ENCODE measurements around the gene PLA2G12A. TPM values are rescaled to one million over a fixed set of nuclear protein-coding genes. Genes with fewer than 3 reads are reported as not detected.

Gene PLA2G12A
- 10 to 100 TPM; 17.9 to 21.6 TPM for total RNA-seq

DNA sequence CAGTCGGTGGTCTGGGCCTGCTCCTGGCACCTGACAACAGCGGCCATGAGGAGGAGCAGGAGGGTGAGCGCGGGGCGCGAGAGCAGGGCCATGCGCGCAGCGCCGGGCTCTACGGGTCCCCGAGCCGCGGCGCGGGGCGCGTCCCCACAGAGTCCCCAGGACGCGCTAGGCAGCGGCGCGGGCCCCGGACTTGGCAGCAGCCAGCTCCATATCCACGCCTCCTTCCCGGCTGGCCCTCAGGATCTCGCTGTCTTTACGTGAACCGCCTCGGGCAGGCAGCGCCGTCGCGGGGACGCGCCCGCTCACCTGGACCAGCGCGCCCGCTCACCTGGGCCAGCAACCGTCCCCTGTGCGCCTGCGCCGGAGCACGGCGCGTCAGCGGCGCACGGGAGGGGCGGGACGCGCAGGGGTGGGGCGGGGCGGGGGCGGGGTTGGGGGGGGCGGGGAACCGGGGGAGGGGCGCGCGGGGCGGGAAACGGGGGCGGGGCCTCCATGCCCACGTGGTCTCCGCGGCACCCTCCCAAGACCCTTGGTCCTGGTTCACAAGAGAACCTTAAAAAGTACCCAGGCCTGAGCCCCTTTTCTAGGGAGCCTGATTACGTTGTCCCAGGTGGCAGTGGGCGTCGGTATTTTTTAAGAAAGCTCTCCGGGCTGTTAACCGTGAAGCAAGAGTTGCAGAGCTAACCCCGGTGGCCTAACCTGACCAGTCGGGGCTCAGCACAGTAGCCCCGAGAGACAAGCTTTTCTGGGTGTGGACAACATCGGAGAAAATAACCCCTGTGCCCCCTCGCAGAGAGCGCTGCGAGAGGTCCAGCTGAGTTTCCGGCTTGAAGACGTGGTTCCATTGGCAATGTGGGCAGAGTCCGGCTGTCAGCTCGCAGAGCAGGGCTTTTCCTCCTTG lies at the start of gene PLA2G12A:
Gene PLA2G12A (minus strand): TSS at position 353 of the 901 bp plus-strand sequence. CDS start 261 bp downstream, at position 92.
- ChIA-PET CTCF (interaction anchor here (1.3 to 2.0 kb wide), 2 partner anchors 96 to 296 kb away, joined by 3 to 5 read pairs; partner anchors contain the start of gene SEC24B), POLR2A (interaction anchor here (1.0 to 2.3 kb wide), 2 partner anchors 170 to 297 kb away, joined by 4 to 16 read pairs; partner anchors contain the start of gene MCUB)
- Mint-ChIP-seq H3K36me3 (peaks cover 1% of the 10 kb centered on the region), H3K27me3 (no peaks in the 10 kb centered on the region), H3K9me3 (no peaks in the 10 kb centered on the region), H3K4me1 (ENCODE audit: low read depth) (peaks cover 9% of the 10 kb centered on the region), H3K27ac (peak within 1 kb of the TSS; percentile 55), H3K4me3 (peak within 1 kb of the TSS; percentile 82)
- intact Hi-C loops (cut with micrococcal nuclease): loop anchor here (1.0 kb wide), 3 partner anchors 27 to 169 kb away; partner anchors contain the start of genes CASP6 and GAR1
- DNase-seq: peak; percentile 79

DNA sequence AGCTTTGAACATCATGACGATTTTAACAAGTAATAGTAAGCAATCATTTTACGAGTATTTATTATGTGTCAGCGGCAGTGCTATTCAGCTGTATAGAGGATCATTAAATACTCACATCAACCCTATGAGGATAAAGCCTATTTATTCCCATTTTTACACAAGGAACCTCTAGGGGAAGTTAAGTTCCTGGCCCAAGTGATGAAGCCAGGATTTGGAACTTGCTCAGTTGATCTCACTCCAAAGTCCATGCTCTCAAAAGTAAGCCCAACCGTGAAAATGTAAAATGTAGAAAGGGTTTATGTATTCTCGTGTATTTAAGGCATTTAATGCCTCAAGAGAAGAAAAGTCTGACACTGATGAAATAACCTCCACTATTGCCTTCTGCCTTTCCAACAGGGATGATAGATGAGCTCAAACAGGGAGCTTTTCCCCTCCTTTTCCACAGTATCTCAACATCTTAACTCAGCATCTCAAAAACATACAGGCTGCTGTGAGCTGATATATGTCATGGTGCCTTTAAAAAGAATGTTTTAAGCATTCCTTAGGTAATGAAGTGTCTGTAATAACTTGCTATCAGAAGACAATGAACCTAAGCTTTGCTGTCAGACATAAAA lies 35.0 kb upstream of the PLA2G12A start:
- H3K9me3 Mint-ChIP-seq: no peaks in the 10 kb centered on the region
- no peak for DNase-seq
- no peak overlapping the region for H3K4me3 Mint-ChIP-seq
- peaks cover 8% of the 10 kb centered on the region for H3K27me3 Mint-ChIP-seq
- H3K27ac Mint-ChIP-seq: no peak overlapping the region
- H3K4me1 Mint-ChIP-seq (ENCODE audit: low read depth): peaks cover 11% of the 10 kb centered on the region
- POLR2A ChIA-PET: interaction anchor here (0.6 kb wide), 1 partner anchor 1101 kb away, joined by 3 read pairs; no protein-coding TSS in a partner anchor
- CTCF ChIA-PET: no interaction called here
- intact Hi-C loops (cut with micrococcal nuclease): no loop called here
- H3K36me3 Mint-ChIP-seq: no peaks in the 10 kb centered on the region

DNA sequence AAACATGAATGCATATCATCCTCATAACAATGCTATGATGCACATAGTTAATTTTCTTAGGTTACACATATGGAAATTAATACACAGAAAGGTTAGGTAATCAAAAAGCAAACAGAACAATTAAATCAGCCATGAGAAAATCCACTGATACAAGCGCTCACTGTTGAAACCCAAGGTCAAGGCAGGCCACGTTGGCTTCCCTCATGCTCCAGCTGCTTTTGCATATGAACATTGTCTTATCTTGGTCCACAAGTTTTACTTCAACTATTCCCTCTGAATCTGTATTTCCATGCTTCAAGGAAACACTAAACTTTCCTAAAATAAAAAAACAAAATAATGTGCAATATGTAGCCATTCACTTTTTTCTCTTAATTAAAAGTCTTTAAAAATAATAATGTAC lies 34.5 kb upstream of the PLA2G12A start:
- no peak overlapping the region for H3K27ac Mint-ChIP-seq
- ChIA-PET POLR2A (interaction anchor here (0.6 kb wide), 1 partner anchor 1100 kb away, joined by 3 read pairs; no protein-coding TSS in a partner anchor), CTCF (interaction anchor here (0.5 kb wide), 1 partner anchor 285 kb away, joined by 4 read pairs; no protein-coding TSS in a partner anchor)
- H3K9me3 Mint-ChIP-seq: no peaks in the 10 kb centered on the region
- intact Hi-C loops (cut with micrococcal nuclease): no loop called here
- peaks cover 11% of the 10 kb centered on the region for H3K4me1 Mint-ChIP-seq (ENCODE audit: low read depth)
- H3K36me3 Mint-ChIP-seq: no peaks in the 10 kb centered on the region
- no peak overlapping the region for H3K4me3 Mint-ChIP-seq
- no peak for DNase-seq
- H3K27me3 Mint-ChIP-seq: peaks cover 8% of the 10 kb centered on the region

DNA sequence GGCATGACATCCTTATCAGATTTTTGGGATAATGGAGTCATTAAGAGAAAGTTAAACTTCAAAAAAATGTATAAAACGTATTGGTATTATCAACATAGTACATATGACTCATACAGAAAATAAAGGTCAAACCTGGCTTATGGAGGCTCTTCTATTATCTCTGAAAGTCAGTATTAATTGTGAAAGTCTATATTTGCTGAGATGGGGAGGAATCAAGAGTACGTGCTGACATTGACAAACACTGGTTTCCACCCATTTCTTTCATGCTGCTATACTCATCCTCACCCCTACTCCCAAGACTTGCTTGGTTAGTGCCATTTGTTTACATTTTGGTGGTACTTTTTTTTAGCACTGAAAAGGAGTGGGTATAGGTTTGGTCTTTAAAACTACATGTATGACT lies 30.8 kb upstream of the PLA2G12A start:
- ChIA-PET CTCF (no interaction called here), POLR2A (no interaction called here)
- no peaks in the 10 kb centered on the region for H3K36me3 Mint-ChIP-seq
- H3K27ac Mint-ChIP-seq: no peak overlapping the region
- peaks cover 11% of the 10 kb centered on the region for H3K4me1 Mint-ChIP-seq (ENCODE audit: low read depth)
- DNase-seq: no peak
- intact Hi-C loops (cut with micrococcal nuclease): loop anchor here (2.0 kb wide), 1 partner anchor 58 kb away; the partner anchor contains the start of gene CASP6
- peaks cover 4% of the 10 kb centered on the region for H3K27me3 Mint-ChIP-seq
- H3K4me3 Mint-ChIP-seq: no peak overlapping the region
- H3K9me3 Mint-ChIP-seq: no peaks in the 10 kb centered on the region

DNA sequence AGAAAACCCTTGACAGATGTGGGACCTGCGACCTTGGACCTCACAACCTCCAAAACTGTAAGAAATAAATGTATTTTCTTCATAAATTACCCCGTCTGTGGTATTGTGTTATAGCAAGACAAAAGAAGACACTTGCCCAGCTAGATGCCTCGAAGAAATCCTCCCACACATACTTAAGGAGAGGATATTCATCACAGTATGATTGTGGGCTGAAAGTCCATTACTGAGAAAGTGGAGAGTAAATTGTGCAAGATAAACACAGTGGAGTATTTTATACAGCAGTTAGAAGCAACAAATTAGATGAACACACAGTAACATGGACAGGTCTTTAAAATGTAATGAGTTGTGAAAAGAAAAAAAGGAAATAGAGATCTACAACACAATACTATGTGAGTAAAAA lies 25.8 kb upstream of the PLA2G12A start:
- no peaks in the 10 kb centered on the region for H3K9me3 Mint-ChIP-seq
- no peak overlapping the region for H3K27ac Mint-ChIP-seq
- intact Hi-C loops (cut with micrococcal nuclease): no loop called here
- no peaks in the 10 kb centered on the region for H3K36me3 Mint-ChIP-seq
- H3K4me1 Mint-ChIP-seq (ENCODE audit: low read depth): peaks cover 4% of the 10 kb centered on the region
- no peak for DNase-seq
- POLR2A ChIA-PET: no interaction called here
- CTCF ChIA-PET: no interaction called here
- H3K27me3 Mint-ChIP-seq: peaks cover 2% of the 10 kb centered on the region
- H3K4me3 Mint-ChIP-seq: no peak overlapping the region

DNA sequence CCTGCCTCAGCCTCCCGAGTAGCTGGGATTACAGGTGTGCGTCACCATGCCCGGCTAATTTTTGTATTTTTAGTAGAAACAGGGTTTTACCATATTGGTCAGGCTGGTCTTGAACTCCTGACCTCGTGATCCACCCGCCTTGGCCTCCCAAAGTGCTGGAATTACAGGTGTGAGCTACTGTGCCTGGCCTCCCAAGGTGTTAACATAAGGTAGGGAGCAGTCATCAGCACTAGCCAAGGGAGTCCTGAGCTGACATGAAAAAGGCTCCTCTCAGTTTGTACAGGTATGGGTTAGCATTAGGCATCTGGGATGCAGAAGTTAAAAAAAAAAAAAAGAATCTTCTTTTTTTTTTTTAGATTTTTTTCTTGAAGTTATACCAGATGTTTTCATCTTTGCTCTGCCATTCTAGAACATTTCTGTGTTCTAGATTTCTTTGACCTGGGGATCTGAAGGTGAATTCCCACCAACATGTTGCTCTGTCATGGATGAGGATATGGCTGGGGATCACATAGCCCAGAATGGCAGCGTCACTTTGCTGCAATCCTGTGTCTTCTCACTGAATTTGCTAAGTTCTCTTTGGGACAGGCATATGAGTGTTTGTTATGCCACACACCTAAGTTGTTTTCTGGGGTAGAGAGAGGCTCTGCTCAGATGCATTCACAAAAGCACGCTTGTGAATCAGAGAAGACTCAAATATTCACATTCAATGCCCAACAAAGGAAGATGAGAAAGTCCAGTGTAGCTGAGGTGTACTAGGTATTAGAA lies 24.4 kb upstream of the PLA2G12A start:
- ChIA-PET POLR2A (no interaction called here), CTCF (no interaction called here)
- DNase-seq: no peak
- H3K4me3 Mint-ChIP-seq: no peak overlapping the region
- H3K36me3 Mint-ChIP-seq: no peaks in the 10 kb centered on the region
- H3K27me3 Mint-ChIP-seq: peaks cover 2% of the 10 kb centered on the region
- no peaks in the 10 kb centered on the region for H3K4me1 Mint-ChIP-seq (ENCODE audit: low read depth)
- H3K27ac Mint-ChIP-seq: no peak overlapping the region
- no peaks in the 10 kb centered on the region for H3K9me3 Mint-ChIP-seq
- intact Hi-C loops (cut with micrococcal nuclease): no loop called here

DNA sequence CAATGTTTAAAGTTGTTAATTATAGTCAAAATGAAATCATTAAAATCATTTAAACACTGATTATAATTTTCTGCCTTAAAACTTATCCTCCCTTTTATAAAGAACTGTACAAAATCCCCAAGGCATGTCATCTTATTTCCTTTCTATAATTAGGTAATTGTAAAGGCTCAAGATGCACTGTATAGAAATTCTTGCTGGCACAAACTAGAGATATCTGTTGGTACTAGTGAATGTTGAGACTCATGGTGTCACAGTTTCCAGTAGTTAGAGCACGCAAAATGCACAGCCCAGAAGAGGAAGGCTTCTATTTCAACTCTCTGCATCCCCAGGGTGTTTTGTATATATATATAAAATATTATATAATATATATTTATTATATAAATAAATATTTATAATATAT lies 22.7 kb upstream of the PLA2G12A start:
- Mint-ChIP-seq H3K27me3 (peaks cover 2% of the 10 kb centered on the region), H3K4me3 (no peak overlapping the region), H3K4me1 (ENCODE audit: low read depth) (no peaks in the 10 kb centered on the region), H3K9me3 (no peaks in the 10 kb centered on the region), H3K27ac (no peak overlapping the region), H3K36me3 (no peaks in the 10 kb centered on the region)
- no peak for DNase-seq
- ChIA-PET CTCF (interaction anchor here (0.6 to 1.6 kb wide), 2 partner anchors 41 to 320 kb away, joined by 4 to 6 read pairs; no protein-coding TSS in a partner anchor), POLR2A (no interaction called here)
- intact Hi-C loops (cut with micrococcal nuclease): no loop called here

DNA sequence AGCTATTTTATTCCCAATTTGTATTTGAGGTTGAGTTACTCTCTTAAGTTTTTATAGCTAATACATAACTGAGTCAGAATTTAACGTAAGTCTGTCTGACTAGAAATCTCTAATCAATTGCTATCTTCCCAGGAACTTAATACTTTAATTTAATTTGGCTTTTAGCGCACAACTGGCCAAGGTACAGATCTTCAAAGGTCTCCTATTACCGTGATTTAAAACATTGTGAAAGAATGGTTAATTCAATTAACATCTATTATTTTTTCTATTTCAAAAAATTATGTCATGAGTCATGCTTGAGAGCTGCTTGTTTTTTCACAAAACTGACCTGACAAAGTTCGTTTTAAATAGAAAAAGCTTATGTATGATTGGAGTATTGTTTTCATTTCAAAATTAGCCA lies 22.0 kb upstream of the PLA2G12A start:
- peaks cover 2% of the 10 kb centered on the region for H3K27me3 Mint-ChIP-seq
- POLR2A ChIA-PET: no interaction called here
- no peaks in the 10 kb centered on the region for H3K36me3 Mint-ChIP-seq
- no peaks in the 10 kb centered on the region for H3K9me3 Mint-ChIP-seq
- CTCF ChIA-PET: interaction anchor here (1.6 kb wide), 1 partner anchor 319 kb away, joined by 6 read pairs; no protein-coding TSS in a partner anchor
- no peak overlapping the region for H3K4me3 Mint-ChIP-seq
- no peaks in the 10 kb centered on the region for H3K4me1 Mint-ChIP-seq (ENCODE audit: low read depth)
- no peak for DNase-seq
- H3K27ac Mint-ChIP-seq: no peak overlapping the region
- intact Hi-C loops (cut with micrococcal nuclease): no loop called here

DNA sequence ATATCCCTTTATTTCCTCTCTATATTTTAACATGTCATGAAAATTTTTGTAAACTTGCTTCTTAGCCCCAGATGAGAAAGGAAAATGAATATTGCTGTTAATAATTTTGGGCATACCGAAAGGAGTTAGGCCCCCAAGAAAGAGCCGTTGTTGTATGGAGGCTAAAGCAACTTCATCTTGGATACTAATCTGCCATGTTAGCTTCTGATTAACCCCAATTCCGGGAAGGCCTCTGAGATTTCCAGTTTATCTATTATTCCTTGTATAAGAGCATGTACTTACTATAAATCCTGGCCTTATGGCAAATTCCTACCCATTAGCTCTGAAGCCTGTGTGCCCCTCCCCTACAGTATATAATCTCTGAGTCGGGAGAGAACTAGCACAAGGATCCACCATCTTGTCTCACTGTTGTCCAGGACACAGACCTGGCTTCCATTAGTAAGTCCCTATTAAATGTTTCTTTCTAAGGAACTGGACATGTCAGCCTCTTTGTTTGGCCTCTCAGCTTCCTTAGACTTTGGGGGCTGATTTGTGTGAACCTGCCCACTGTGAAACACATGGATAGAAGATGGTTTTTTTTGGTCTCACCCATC lies 20.9 kb upstream of the PLA2G12A start:
- POLR2A ChIA-PET: no interaction called here
- Mint-ChIP-seq H3K36me3 (no peaks in the 10 kb centered on the region), H3K4me3 (no peak overlapping the region), H3K4me1 (ENCODE audit: low read depth) (no peaks in the 10 kb centered on the region), H3K27me3 (peaks cover 2% of the 10 kb centered on the region), H3K27ac (no peak overlapping the region), H3K9me3 (no peaks in the 10 kb centered on the region)
- DNase-seq: no peak
- intact Hi-C loops (cut with micrococcal nuclease): no loop called here
- CTCF ChIA-PET: no interaction called here

DNA sequence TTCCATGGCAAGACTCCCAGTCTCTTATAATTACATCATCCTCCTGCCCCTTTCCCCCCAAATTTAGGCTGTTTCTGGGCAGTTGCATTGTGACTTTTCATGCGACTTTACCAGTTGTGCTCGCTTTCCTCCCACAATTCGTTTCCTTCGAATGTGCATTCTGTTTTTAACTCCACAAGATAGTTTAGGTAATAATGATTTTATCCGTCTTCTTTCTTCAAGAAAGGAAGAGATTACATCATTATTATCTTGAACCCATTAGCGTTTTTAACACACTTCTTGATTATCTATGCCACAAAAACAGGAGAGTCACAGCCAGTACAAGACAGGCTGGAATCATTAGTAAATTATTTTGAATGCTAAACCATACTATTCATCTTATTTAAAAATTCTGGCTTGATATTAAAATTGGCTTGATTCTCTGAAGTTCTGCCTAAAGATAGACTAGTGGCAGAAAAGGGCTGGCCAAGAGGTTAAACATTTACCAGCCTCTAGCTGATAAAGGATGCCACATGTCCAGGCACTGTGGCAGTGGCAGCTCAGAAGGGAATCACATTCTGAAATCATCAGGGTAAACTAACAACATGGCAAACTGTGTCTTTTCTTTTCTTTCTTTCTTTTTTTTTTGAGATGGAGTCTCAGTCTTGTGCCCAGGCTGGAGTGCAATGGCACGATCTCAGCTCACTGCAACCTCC lies 19.7 kb upstream of the PLA2G12A start:
- no peaks in the 10 kb centered on the region for H3K9me3 Mint-ChIP-seq
- no peak overlapping the region for H3K4me3 Mint-ChIP-seq
- ChIA-PET POLR2A (no interaction called here), CTCF (no interaction called here)
- H3K4me1 Mint-ChIP-seq (ENCODE audit: low read depth): no peaks in the 10 kb centered on the region
- intact Hi-C loops (cut with micrococcal nuclease): no loop called here
- no peak for DNase-seq
- no peaks in the 10 kb centered on the region for H3K36me3 Mint-ChIP-seq
- no peaks in the 10 kb centered on the region for H3K27me3 Mint-ChIP-seq
- H3K27ac Mint-ChIP-seq: no peak overlapping the region

DNA sequence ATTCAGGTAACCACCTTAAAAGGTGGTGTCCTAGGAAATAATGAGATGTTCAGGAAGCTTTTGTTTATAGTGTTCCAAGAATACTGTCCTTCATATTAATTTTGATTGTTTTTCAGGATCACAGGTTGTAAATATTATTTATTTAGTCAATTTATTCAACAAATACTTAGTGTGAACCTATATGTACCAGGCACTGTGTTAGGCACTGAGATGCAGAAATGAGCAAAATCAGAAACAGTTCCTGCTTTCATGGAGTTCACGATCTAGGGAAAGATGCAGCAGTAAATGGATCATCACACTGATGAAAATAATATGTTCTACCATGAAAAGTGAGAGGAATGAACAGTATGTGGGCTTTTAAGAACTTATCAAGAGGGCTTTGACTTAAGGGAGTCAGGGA lies 18.2 kb upstream of the PLA2G12A start:
- H3K27me3 Mint-ChIP-seq: no peaks in the 10 kb centered on the region
- CTCF ChIA-PET: no interaction called here
- no peaks in the 10 kb centered on the region for H3K36me3 Mint-ChIP-seq
- H3K4me3 Mint-ChIP-seq: no peak overlapping the region
- no peaks in the 10 kb centered on the region for H3K4me1 Mint-ChIP-seq (ENCODE audit: low read depth)
- no peak overlapping the region for H3K27ac Mint-ChIP-seq
- H3K9me3 Mint-ChIP-seq: no peaks in the 10 kb centered on the region
- intact Hi-C loops (cut with micrococcal nuclease): no loop called here
- POLR2A ChIA-PET: no interaction called here
- no peak for DNase-seq
